Measurements from ENCODE around the gene CTAG1B. TPM values are rescaled to one million over a fixed set of nuclear protein-coding genes. Genes with fewer than 3 reads are reported as not detected.
"Not testable (repeated sequence)": the region's sequence is repeated elsewhere in the genome, so short reads cannot be mapped to it uniquely, and the experiment has no call there.

CTAG1B gene
- total RNA-seq, 1 experiment from 2014 or later = not detected

GRCh38 chrX:154584585-154585183 is 34.4 kb downstream of the CTAG1B start, which contains the start of gene CTAG1A:
Gene CTAG1A (plus strand): TSS chrX:154585133. CDS start chrX:154585207, 74 bp downstream.
- DNase-seq (ENCODE audit: low spot score) = not testable (repeated sequence)

DNA sequence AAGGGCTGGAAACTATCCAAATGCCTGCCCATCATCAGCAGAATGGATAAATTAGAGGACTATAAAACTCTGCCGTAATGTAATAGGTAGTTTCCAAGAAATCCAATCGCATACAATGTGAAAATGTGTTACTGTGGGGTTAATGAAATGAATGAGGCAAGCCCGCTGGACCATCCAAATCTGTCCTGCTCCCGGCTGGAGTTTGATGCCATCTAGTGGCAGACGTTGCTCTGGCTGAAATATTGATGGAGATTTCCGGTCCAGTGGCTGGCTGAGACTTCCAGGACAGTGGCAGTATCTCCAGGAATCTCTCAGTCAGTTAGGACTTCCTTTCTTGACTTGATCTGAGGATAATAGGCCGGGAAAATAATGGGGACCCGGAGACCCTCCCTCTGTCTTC is 36.1 kb downstream of the CTAG1B start:
- not testable (repeated sequence) for DNase-seq (ENCODE audit: low spot score)

DNA sequence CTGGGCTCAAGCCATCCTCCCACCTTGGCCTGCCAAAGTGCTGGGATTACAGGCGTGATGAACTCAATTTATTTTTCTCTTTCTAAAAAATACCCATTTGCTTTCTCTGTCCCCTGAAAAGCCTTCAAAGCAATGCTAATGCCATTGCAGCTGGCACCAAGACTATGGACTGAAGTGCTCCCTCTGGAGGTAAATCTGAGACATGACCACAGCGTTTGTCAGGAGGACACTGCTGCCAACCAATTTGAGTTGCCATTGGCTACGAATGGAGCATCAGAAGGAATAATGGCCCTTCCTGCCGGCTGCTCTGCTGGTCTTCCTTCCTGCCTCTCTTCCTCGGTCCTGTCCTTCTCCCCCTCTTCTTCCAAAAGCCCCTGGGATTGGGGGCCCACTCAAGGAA is 44.0 kb downstream of the CTAG1B start:
- DNase-seq (ENCODE audit: low spot score) = not testable (repeated sequence)

DNA sequence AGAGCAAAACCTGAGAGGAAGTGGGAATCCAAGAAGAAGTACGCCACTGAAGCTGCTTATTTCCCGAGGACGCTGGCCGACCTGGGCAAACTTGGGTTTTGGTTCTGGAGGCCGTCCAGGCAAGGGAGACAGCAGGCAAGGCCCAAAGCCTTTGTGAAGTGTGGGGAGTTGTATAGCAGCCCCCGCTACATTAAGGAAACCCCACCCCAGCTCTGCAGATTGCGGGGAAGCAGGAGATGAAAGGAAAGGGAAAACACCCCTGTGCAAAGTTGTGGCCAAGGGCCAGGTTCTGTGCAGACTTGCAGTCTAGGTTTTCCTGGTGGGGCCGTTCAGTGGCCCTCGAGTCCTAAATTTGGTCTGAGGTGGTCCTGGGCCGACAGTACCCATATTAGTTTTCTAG is 46.0 kb downstream of the CTAG1B start:
- DNase-seq (ENCODE audit: low spot score) = not testable (repeated sequence)

DNA sequence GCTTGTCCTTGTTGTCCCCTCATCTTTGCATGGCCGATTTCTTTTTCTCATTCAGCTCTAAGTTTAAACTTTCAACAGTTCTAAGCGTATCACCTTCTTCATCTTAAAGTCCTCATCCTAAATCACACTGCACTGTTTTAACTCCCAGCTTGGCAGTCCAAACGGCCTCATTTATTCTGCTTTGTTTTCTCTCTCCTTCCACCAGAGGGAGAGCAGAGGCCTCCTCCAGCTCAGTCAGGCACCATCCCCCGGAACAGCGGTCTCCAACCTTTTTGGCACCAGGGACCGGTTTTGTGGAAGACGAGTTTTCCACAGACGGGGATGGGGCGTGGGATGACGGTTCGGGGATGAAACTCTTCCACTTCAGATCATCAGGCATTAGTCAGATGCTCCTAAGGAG is 48.7 kb downstream of the CTAG1B start:
- DNase-seq (ENCODE audit: low spot score) = not testable (repeated sequence)

Small RNAs within 50 kb of the gene (small RNA-seq; reads per million reads assigned to genes)
- not detected for gene AC244090.1
- not detected for gene AC244107.2

Other genes starting within 250 kb of the CTAG1B start
- gene FLNA, start 244.6 kb downstream of the CTAG1B start, total RNA-seq (2014; rRNA removed; shearing (Covaris generic)) = 482 and 516 TPM in 2 replicates
- gene EMD, start 240.0 kb downstream of the CTAG1B start, total RNA-seq (2014; rRNA removed; shearing (Covaris generic)) = 70.5 and 87.0 TPM in 2 replicates
- gene RPL10, start 220.9 kb downstream of the CTAG1B start, total RNA-seq (2014; rRNA removed; shearing (Covaris generic)) = 4,676 and 4,679 TPM in 2 replicates
- 114 and 118 TPM in 2 replicates for gene DNASE1L1, start 210.0 kb downstream of the CTAG1B start, total RNA-seq (2014; rRNA removed; shearing (Covaris generic))
- gene TAFAZZIN, start 207.7 kb downstream of the CTAG1B start, total RNA-seq (2014; rRNA removed; shearing (Covaris generic)) = 60.3 and 80.6 TPM in 2 replicates
- gene ATP6AP1, start 190.6 kb downstream of the CTAG1B start, total RNA-seq (2014; rRNA removed; shearing (Covaris generic)) = 162 and 181 TPM in 2 replicates
- gene GDI1, start 182.1 kb downstream of the CTAG1B start, total RNA-seq (2014; rRNA removed; shearing (Covaris generic)) = 124 and 128 TPM in 2 replicates
- gene FAM50A, start 175.1 kb downstream of the CTAG1B start, total RNA-seq (2014; rRNA removed; shearing (Covaris generic)) = 103 and 107 TPM in 2 replicates
- 33.6 and 40.8 TPM in 2 replicates for gene PLXNA3, start 161.0 kb downstream of the CTAG1B start, total RNA-seq (2014; rRNA removed; shearing (Covaris generic))
- gene LAGE3, start 140.0 kb downstream of the CTAG1B start, total RNA-seq (2014; rRNA removed; shearing (Covaris generic)) = 122 and 129 TPM in 2 replicates
- gene UBL4A, start 132.7 kb downstream of the CTAG1B start, total RNA-seq (2014; rRNA removed; shearing (Covaris generic)) = 195 and 203 TPM in 2 replicates
- gene SLC10A3, start 128.7 kb downstream of the CTAG1B start, total RNA-seq (2014; rRNA removed; shearing (Covaris generic)) = 67.2 TPM in 2 replicates
- gene FAM3A, start 103.0 kb downstream of the CTAG1B start, total RNA-seq (2014; rRNA removed; shearing (Covaris generic)) = 73.0 and 89.0 TPM in 2 replicates
- gene G6PD, start 72.4 kb downstream of the CTAG1B start, total RNA-seq (2014; rRNA removed; shearing (Covaris generic)) = 269 and 280 TPM in 2 replicates
- gene IKBKG, start 71.7 kb downstream of the CTAG1B start, total RNA-seq (2014; rRNA removed; shearing (Covaris generic)) = 43.4 and 51.1 TPM in 2 replicates
- not detected in 2 replicates for gene CTAG1A, start 34.1 kb downstream of the CTAG1B start, total RNA-seq (2014; rRNA removed; shearing (Covaris generic))
- gene CTAG2, start 34.3 kb upstream of the CTAG1B start, total RNA-seq (2014; rRNA removed; shearing (Covaris generic)) = not detected in 2 replicates
- 0.08 TPM in 1 of 2 replicates, not detected in the other for gene GAB3, start 131.8 kb upstream of the CTAG1B start, total RNA-seq (2014; rRNA removed; shearing (Covaris generic))
- gene DKC1, start 143.6 kb upstream of the CTAG1B start, total RNA-seq (2014; rRNA removed; shearing (Covaris generic)) = 101 and 103 TPM in 2 replicates
- gene MPP1, start 186.2 kb upstream of the CTAG1B start, total RNA-seq (2014; rRNA removed; shearing (Covaris generic)) = not detected in 2 replicates
- not detected in 2 replicates for gene SMIM9, start 215.4 kb upstream of the CTAG1B start, total RNA-seq (2014; rRNA removed; shearing (Covaris generic))

Data from HT-29 (cell line).